Measurements from ENCODE around the gene HOXD3. TPM values are rescaled to one million over a fixed set of nuclear protein-coding genes. Genes with fewer than 3 reads are reported as not detected.

The HOXD3 gene
- total and polyA plus RNA-seq, 4 donors = not detected

GRCh38 chr2:176206682-176207081 is 49.6 kb downstream of the HOXD3 start (continued):
- no peak for TF ChIP-seq ZBTB33 (IDR thresholded peaks at IDR 0.05)
- no peak for TF ChIP-seq TAF1 (conservative IDR thresholded peaks at IDR 0.05)
- no peak for TF ChIP-seq NR2F2 (IDR thresholded peaks at IDR 0.05)
- no peak for TF ChIP-seq YY1 (IDR thresholded peaks at IDR 0.05)

- DNase-seq (ENCODE audit: low spot score) = no peak
- no peaks in the 10 kb centered on the region for H3K36me3 ChIP-seq (ENCODE audit: control insufficient read depth in 4 of 4, insufficient read depth in 3 of 4, low read depth in 1 of 4, low read length in 3 of 4)
- no peaks in the 10 kb centered on the region for H3K4me1 ChIP-seq (ENCODE audit: control insufficient read depth in 4 of 4, insufficient read depth in 4 of 4, low read length in 3 of 4)
- no peak overlapping the region for H3K9ac ChIP-seq (ENCODE audit: low read depth in 1 of 2, low read length in 2 of 2)
- TF ChIP-seq RXRA (IDR thresholded peaks at IDR 0.05) (no peak), MAX (IDR thresholded peaks at IDR 0.05) (no peak), EGR1 (IDR thresholded peaks at IDR 0.05; ENCODE audit: low read depth in 2 of 2) (no peak), ATF3 (IDR thresholded peaks at IDR 0.05) (no peak)
- H3K9me3 ChIP-seq (ENCODE audit: control insufficient read depth in 4 of 4, low read length in 3 of 4) = no peaks in the 10 kb centered on the region
- H3K4me3 ChIP-seq (ENCODE audit: low read depth in 1 of 3, low read length in 3 of 3) = no peak overlapping the region
- H3K27me3 ChIP-seq (ENCODE audit: control insufficient read depth in 4 of 4, insufficient read depth in 4 of 4, low read length in 3 of 4) = no peaks in the 10 kb centered on the region
- WGBS = 45% methylated on average over 1 of the region's 1 CpG
- H3K27ac ChIP-seq (ENCODE audit: low read depth in 1 of 2, low read length in 2 of 2) = no peak overlapping the region
These were observed 54.0 kb downstream of the HOXD3 start for GRCh38 chr2:176211110-176211509.

- TF ChIP-seq RXRA (IDR thresholded peaks at IDR 0.05) = no peak
- no peak for TF ChIP-seq MAX (IDR thresholded peaks at IDR 0.05)
- TF ChIP-seq CTCF (IDR thresholded peaks at IDR 0.05; ENCODE audit: low read depth, low read length, missing input control) = no peak
- no peak for TF ChIP-seq EGR1 (IDR thresholded peaks at IDR 0.05; ENCODE audit: low read depth in 2 of 2)
- no peak for TF ChIP-seq ATF3 (IDR thresholded peaks at IDR 0.05)
- no peak for TF ChIP-seq REST (IDR thresholded peaks at IDR 0.05)
- TF ChIP-seq ZBTB33 (IDR thresholded peaks at IDR 0.05) = no peak
- TF ChIP-seq HNF4G (IDR thresholded peaks at IDR 0.05) = no peak
- no peak for TF ChIP-seq YY1 (IDR thresholded peaks at IDR 0.05)
- TF ChIP-seq FOXA2 (IDR thresholded peaks at IDR 0.05) = no peak
- no peak for TF ChIP-seq RAD21 (IDR thresholded peaks at IDR 0.05)
- no peak for TF ChIP-seq TAF1 (conservative IDR thresholded peaks at IDR 0.05)
- TF ChIP-seq HNF4A (conservative IDR thresholded peaks at IDR 0.05) = no peak
- no peak overlapping the region for H3K27ac ChIP-seq (ENCODE audit: low read depth in 1 of 2, low read length in 2 of 2)
- no peak overlapping the region for H3K4me3 ChIP-seq (ENCODE audit: low read depth in 1 of 3, low read length in 3 of 3)
- DNase-seq (ENCODE audit: low spot score) = no peak
- no peaks in the 10 kb centered on the region for H3K36me3 ChIP-seq (ENCODE audit: control insufficient read depth in 4 of 4, insufficient read depth in 3 of 4, low read depth in 1 of 4, low read length in 3 of 4)
- H3K9ac ChIP-seq (ENCODE audit: low read depth in 1 of 2, low read length in 2 of 2) = no peak overlapping the region
- H3K9me3 ChIP-seq (ENCODE audit: control insufficient read depth in 4 of 4, low read length in 3 of 4) = no peaks in the 10 kb centered on the region
- no peaks in the 10 kb centered on the region for H3K27me3 ChIP-seq (ENCODE audit: control insufficient read depth in 4 of 4, insufficient read depth in 4 of 4, low read length in 3 of 4)
- H3K4me1 ChIP-seq (ENCODE audit: control insufficient read depth in 4 of 4, insufficient read depth in 4 of 4, low read length in 3 of 4) = no peaks in the 10 kb centered on the region
These were observed 55.2 kb downstream of the HOXD3 start for GRCh38 chr2:176212276-176212675.

All from liver (tissue), 9 donors.